DND-41 (cell line): ENCODE measurements around the gene IQCM.

Source experiments
- CTCF ChIP-seq: IDR thresholded peaks from 2 replicates; pipeline ENCODE4 v1.5.1; 2012; ENCODE audit warnings: borderline replicate concordance, low read length, moderate library complexity, mild to moderate bottlenecking; ENCODE audit not compliant: poor library complexity, severe bottlenecking; ENCODE audit errors: extremely low read depth
- EZH2 ChIP-seq: IDR thresholded peaks from 3 replicates; pipeline ENCODE4 v1.6.1; 2012; ENCODE audit warnings: borderline replicate concordance, low read depth, mild to moderate bottlenecking, moderate library complexity, low read length, inconsistent platforms; ENCODE audit not compliant: severe bottlenecking

GRCh38 chr4:149700272-149700671, 115.4 kb downstream of the IQCM start:
- TF ChIP-seq CTCF (no peak), EZH2 (no peak)
